Activated CD4-positive, CD25-positive, alpha-beta regulatory T cell treated with anti-CD3 and anti-CD28 coated beads, Interleukin-2, amount 50 U/mL, for 16 hours (primary cell): ENCODE data around the gene SYT6.

ENCODE experiments used
- DNase-seq: peaks from one replicate; pipeline ENCODE4 v3.0.0-alpha.2; 2020; ENCODE audit warnings: low read depth, low spot score

Gene SYT6

DNA sequence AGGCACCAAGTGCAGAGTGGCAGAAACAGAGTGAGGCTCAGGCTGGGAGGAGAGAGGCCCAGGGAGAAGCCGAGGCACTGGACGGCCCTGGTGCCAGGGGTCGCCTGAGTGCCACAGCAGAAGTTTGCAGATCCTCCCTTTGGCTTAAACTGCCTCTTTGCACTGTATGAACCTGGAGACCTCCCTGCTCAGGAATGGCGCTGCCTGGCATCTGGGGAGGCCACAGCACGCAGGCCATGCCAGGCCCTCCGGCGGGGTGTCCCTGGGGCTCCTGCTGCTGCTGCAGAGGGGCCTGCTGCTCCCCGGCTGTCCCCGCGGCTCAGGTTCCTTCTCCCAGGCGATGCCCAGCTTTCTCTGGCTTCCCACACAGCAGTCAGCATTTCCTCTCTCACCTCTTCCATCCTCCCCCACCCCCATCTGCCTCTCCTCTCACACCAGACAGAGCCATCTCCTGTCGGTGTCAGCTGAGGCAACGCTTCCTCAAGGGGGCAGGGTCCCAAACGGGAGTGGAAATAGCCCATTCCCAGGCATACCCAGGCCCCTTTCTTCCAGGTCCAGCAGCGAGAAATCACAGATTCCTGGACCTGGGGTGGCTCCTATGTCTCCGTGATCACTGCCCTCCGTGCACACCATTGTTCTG is 35.2 kb downstream of the SYT6 start:
- DNase-seq: no peak

DNA sequence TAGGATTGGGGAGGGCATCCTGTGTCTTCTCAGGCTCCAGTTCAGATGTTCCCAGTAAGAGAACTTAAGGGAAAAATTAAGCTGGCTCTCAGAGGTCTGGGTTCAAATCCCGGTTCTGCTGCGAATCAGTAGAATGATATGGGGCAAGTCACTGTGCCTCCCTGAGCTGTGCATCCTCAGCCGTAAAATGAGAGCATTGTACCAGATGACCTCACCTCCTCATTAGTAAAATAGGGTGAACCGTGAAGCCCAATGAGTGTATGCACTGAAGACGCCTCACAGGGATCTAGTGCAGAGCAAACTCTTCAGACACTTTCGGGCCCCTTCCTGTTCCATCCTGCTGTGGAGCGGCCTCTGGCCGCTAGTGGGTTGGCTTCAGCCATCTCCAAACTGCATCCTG is 36.0 kb downstream of the SYT6 start:
- DNase-seq: no peak

DNA sequence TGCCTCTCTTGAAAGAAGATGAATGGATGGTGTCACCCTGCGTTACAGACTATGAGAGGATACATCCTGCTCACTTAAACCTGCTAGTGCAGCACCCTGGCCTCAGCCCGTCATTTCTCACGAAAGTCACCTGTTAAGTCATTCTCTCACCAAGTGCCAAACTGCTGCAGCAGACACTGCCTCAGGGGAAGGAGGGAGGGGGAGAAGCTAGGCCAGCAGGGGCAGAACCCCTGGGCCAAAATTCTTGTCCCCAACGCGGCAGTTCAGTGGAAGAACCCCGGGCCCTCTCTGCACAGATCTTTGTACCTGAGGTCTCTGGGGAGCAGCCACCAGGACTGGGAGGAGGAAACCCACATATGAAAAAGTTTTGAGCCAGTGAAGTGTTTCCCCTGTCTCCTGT is 37.6 kb downstream of the SYT6 start:
- no peak for DNase-seq

DNA sequence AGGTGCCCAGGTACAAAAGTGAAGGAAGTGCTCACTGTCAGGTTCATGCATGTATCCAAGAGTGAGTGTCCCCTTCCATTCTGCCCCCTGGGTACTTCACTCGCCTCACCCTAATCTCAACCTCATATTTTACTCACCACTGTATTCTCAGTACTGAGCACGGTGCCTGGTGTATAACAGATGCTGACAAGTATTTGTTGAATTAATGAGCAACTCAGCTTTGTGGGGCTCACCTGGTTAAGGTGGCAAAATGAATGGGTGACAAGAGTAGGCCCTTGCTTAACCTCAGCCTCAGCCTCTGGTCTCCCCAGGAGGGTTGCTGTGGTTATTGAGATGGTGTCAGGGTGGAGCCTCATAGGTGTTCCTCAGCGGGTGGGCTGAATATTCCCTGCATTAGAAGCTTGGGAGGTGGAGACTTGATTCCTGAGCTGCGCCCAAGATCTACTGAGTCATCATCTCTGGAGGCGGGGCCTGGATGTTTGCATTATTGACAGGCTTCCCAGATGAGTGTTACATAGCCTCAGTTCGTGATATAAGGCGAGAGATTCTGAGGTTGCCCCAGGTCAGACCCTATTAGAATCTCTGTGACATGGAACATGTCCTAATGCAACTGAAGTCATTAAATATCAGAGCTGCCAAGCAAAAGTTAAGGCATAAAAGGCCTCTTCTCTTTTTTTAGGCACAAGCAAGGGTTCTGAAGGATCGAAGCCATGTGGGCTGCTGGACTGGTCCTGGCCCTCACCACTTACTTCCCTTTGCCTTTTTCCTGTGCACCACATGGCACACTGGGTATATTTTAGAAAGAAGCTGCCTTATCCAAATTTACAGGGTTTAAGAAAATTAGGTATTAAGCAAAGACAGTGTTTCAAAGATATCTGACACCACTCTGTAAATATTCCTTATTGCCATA is 39.2 kb downstream of the SYT6 start:
- no peak for DNase-seq

DNA sequence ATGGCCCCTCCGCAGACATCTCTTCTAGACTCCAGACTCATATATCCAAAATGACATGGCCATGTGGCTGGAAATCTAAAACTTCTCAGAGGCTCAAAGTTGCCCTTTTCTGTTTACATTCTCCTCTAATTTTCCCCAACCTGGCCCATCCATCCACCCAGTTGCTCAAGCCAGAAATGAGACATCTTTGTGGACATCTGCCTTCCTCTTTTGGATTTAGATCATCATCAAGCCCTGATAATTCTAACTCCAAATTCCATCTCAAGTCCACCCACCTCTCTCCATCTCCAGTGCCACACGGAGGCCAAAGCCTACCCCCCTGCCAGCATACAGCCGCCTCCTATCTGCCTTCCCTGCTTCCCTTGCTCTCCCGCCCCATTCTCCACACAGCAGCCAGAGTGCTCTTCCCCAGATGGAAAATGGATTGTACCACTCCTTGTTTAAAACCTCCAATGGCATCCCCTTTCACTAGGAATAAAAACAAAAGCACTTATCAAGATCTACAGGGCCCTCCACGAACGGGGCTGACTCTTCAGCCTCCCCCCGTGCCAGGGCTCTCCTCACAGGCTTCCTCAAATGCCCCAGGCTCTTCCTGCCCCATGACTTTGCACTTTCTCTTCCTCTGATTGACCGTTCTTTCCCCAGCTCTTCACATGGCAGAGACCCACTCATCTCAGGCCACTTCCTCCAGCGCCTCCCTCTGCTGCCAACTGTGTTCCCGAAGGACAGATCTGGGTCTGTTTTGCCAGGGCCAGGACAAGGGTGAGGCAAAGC is 40.1 kb downstream of the SYT6 start:
- DNase-seq: no peak

DNA sequence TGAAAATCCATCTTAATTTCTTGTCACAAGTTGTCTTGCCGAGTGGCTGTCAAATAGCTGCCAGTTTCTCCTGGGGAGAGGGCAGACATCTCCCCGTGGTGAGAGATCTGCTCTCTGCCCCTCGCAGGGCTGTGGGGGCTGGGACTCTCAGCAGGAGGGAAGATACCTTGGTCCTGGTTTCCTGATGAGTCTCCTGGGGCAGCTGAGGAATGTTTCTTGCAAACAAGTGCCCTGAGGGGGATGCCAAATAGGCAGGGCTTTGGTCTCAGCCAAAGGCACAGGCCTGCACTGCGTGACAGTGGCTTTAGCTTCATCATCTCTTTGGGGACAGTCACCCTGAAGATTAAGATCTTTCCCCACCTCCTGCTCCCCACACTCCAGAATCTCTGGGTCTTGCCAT is 40.9 kb downstream of the SYT6 start:
- no peak for DNase-seq

DNA sequence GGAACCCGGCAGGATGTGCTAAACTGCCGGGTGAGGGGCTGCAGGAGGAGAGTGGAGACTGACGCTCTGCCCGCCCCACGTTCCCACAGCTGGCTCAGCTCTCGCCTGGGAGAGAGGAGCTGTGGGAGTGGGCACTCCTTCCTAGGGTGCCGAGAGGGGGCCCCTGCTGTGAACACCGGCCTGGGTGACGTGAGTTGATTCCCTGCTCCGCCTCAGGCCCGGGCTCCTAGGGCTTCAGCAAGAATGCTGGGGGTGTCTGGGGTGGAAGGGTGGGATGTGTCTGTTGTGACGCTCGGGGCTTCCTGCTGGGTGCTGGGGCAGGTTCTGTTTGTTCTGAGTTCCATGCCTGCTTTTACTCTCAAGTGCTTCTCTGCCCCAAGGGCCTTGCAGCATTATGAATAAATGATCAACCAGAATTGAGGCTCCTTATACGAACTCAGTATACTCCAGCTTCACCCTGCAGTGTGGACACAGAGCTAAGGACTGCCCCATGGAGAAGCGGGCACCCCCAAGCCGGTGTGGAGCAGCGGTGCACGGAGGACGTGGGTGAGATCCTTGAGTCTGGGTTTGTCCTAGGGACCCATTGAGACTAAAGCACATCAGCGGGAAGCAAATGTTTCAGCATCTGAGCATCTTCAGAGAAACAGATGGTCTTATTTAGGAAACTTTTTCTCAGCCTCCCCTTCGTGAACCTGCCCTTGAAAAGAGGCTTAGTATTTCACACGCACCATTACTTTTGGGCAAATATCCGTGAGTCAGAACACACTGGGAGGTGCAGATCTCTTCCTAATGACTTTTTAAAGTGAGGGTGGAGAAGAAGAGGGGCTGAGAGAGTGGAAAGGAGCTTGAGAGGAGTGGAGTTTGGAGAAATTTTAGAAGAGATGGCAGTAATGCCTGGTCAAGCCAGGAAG is 41.7 kb downstream of the SYT6 start:
- DNase-seq: no peak

DNA sequence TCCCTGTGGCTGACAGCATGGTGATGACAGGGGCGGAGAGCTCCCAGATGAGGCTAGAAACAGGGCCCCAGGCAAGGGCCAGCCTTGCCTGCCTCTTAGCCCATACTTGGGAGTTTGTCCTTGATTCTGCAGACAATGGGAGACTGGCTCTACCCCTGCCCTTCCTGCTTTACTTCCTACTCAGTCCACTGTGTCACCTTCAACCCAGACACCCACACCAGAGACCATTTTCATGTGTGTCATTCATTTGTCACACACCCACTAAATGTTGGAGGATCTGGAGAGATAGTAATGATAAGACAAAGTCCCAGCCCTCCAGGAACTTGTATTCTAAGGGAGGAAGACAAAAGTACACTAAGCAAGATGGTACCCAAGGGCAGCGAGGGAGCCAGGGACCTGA is 43.7 kb downstream of the SYT6 start:
- no peak for DNase-seq

DNA sequence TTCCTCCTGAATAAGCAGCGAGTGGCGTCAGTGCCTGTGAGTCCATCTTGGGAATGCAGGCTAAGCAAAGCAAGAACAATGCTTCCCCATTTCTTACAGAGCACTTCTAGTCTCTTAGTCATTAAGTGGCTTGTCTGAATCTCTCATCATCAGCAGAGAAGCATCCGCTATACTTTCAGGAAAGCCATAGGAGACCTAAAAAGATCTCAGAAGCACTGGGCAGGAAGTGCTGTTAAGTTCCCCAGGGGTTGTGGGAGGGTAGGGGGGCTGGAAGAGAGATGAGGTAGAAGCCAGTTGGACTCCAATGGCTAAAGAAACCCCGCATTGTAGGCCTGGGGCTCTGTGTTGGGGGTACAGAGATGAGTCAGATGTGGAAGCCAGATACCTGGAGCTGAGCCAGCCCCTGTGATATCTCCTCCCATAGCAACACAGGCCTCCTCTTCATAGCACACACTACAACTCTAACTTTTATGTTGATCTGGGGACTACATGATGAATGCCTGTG is 44.9 kb downstream of the SYT6 start:
- no peak for DNase-seq

DNA sequence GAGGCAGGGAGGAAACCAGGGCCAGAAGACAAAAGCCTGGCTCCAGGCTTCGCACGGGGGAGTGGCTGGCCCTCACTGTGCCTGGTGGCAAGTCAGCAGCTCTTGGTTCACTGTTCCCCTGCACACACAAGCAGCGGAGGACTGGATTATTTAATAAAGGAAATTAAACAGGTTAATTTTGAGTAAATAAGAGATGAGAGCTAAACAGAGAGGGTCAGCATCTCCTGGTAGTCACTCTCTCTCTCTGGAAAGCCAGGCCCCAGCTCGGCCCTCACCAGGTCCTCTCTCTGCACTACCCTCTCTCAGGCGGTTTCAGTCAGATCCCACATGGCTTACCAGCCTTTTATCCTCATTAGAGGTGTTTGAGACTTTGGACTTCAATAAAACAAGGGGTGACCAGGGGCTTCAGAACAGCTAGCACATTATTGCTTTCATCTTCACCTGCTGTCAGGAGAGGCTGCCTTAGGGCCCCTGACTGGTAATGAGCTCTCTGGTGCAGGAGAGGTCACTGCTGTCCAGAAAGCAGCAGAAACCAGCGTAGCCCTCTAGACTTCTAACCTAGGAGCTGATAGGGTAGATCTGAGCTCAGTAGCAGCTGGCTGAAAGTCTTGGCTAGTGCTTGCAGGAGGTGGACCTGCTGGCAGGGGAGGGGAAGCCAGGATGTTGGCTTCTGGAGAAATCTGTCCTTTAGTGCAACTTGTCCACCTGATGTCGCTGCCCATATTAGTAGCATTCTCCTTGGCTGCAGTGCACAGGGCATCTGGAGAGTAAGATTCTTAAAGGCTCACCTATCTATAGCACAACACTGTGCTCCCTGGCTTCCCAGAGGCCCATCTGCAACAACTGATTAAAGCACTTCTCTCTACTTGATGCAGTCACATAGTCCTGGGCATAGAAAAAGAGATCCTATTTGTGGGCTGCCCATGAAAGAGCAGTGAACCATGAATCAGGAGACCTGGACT is 45.9 kb downstream of the SYT6 start:
- no peak for DNase-seq

DNA sequence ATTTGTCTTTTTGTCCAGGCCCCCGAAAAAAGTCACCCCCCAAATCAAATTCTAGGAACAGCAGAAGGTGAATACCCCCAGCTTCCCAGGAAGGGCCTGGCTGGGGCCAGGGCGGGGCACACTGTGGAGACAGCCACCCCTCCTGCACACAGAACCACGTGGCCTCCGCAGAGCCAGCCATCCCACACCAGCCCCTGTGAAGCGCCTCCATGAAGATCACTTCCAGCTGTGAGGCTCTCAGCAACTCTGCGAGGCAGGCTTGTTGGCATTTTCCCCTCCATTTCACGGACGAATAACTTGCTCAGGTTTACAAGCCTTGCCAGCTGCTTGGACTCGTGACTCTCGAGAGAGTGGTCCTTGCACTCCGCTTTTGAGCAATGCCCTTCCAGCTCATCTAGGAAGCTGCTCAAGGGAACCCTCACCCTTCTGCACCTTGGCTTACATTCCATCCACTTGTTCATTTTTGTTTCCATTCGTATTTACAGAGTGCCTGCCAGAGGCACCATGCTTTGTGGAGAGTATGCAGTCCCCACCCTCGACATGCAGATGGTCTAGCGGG is 48.2 kb downstream of the SYT6 start:
- no peak for DNase-seq

DNA sequence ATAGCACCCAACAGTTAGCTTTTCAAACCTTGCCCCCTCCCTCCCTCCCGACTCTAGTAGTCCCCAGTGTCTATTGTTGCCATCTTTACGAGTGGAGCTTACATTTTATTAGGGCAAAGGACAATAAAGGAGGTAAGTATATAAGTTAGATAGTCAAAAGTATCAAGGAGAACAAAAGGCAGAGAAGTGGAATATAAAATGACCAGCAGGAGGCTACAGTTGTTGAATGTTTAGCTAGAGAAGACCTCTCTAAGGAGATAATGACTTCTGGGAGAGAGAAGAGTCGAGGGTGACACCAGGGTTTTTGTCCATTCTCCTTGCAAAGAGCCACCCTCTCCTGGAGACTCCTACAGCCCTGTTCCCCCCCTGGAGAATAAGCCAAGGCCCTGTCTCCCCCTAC is 48.7 kb downstream of the SYT6 start:
- DNase-seq: no peak

DNA sequence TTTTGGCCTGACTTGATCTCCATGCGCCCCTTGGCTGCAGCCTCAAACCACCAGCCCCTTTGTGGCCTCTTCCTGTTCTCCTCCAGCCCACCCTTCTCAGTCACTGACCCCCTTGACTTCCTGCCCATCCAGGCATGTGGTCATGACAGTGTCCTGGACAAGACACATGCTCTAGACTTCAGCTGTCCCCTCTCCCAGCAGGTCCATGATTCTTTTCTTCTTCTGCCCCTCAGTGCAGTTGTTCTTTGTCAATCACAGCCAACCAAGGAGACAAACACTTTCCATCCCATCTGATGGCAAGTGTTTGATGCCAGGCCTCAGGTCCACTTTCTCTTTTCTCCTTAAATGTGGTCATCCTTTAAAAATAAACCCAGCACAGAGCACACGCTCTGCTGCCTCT is 49.7 kb downstream of the SYT6 start:
- no peak for DNase-seq

DNA sequence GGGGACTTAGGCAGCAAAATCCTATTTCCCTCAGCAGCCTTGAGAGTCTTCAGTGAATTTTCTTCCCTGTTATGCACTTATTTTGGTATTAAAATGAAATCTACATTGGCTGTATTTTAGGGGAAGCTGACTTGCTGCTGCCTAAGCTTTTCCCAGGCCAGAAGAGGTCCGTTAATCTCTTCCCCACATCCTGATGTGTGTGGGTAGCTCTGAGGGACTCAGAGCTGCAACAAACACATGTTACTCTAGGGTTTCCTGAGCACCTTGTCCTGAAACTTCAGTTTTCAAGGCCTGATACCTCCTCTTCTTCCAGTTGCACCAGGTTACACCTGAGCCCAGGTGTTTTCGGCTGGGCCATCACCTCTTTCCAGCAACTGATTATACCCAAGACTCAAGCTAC is 51.5 kb downstream of the SYT6 start:
- DNase-seq: no peak

DNA sequence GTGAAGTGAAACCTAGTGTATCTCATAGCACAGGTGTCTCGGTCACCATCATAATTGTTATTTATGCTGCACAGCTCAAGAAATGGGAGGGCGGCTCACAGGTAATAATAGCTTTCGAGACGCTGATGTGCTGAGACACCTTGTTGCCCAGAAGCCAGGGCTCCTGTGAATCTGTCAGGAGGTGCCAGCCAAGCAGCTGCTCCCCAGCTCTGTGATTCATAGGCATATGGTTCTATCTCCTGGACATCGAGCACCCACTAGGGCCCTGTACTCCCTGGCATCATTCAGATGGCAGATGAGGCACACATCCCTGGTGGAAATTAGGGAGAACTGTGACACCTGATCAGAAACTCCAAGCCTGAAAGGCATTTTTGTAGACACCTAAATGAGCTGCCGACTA is 53.5 kb downstream of the SYT6 start:
- DNase-seq: no peak

DNA sequence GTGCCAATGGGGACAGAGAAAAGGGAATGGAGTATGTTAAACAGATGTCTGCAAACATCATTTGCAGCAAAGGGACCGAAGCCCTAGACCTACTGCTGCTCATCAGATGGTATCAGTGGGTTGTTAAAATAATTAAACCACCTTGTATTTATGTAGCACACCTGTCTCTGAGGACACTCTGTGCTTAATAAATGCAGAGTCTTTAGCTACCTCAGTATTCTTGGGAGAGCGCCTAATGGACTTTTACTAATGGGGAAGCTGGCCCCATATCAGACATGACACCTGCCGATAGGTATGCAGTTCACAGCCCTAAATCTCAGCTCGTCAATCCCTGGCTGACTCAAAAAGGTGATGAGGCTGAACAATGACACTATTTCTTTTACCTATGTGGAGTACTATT is 54.4 kb downstream of the SYT6 start:
- DNase-seq: no peak

DNA sequence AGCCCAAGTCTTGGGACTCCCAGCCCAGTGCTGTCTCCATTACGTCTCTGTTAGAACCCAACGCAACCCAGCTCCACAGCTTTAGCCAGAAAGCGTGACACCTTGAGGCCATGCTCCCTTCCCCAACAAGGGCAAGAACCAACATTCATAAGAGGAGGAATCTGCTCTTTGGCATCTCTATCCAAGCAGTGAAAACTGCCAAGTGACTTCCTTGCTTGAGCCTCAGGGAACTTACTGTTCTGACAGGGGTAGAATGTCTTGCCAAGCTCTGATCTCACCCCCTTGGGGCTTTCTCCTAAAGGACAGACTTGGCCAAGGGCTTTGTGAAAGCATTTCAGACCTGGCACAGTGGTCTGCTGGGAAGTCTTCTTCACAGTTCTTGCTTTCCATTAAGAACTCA is 56.6 kb downstream of the SYT6 start:
- DNase-seq: no peak

DNA sequence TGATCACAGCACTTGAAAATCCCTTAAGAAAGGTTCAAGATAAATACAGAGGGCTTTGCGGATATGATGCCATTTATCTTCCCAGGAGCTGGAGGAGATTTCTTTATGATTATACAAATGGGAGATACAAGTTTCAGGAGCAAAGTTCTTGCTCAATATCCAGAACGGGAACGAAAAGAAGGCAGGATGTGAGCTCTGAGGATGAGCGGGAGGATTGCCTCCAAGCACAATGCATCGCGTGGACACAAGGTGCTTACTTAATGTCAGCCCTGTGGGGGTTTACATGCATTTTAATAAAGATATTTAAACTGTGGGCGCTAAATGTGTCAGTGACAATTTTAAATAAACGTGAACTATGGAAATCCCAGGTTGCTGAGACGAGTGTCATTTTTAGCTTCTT is 59.0 kb downstream of the SYT6 start:
- no peak for DNase-seq

DNA sequence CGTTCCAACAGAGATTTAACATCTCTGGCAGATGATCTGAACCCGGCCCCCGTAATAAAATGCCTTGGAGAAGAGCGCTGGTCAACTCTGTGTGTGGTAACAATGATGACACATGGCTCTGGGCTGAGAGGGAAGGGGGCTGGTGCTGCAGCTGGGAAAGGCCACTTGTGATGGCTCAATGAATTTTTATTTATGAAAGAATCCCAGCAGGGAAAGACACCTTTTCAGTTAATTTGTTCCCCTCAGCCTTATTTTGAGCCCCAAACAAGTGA is 59.4 kb downstream of the SYT6 start:
- DNase-seq: no peak
